ENCODE results near the gene NSUN3.
"Not testable (repeated sequence)": the region's sequence is repeated elsewhere in the genome, so short reads cannot be mapped to it uniquely, and the experiment has no call there.

NSUN3 gene

GRCh38 chr3:94069194-94069813 is 6.4 kb downstream of the NSUN3 start:
- no peak for DNase-seq

- DNase-seq = no peak
Measured at GRCh38 chr3:94070341-94070911, 7.6 kb downstream of the NSUN3 start.

- DNase-seq = no peak
Measured at GRCh38 chr3:94071713-94072284, 8.9 kb downstream of the NSUN3 start.

GRCh38 chr3:94076055-94076454 is 13.2 kb downstream of the NSUN3 start:
- no peak for DNase-seq

GRCh38 chr3:94080552-94080951 is 17.7 kb downstream of the NSUN3 start:
- DNase-seq = not testable (repeated sequence)

- no peak for DNase-seq
Measured at GRCh38 chr3:94081884-94082283, 19.0 kb downstream of the NSUN3 start.

GRCh38 chr3:94082391-94082937 is 19.6 kb downstream of the NSUN3 start:
- no peak for DNase-seq

- DNase-seq = no peak
Measured at GRCh38 chr3:94083261-94083660, 20.4 kb downstream of the NSUN3 start.

GRCh38 chr3:94089126-94089525 is 26.3 kb downstream of the NSUN3 start:
- no peak for DNase-seq

- peak; percentile 82 for DNase-seq
Measured at GRCh38 chr3:94092086-94092485, 29.2 kb downstream of the NSUN3 start.

- DNase-seq = no peak
Measured at GRCh38 chr3:94093151-94093550, 30.3 kb downstream of the NSUN3 start.

GRCh38 chr3:94095111-94095510 is 32.2 kb downstream of the NSUN3 start:
- no peak for DNase-seq

GRCh38 chr3:94098452-94098851 is 35.6 kb downstream of the NSUN3 start:
- DNase-seq = peak; percentile 68

GRCh38 chr3:94099311-94099710 is 36.5 kb downstream of the NSUN3 start:
- DNase-seq = no peak

GRCh38 chr3:94101860-94102259 is 39.0 kb downstream of the NSUN3 start:
- peak; percentile 23 for DNase-seq

GRCh38 chr3:94106268-94106667 is 43.4 kb downstream of the NSUN3 start:
- DNase-seq = no peak

GRCh38 chr3:94110232-94110631 is 47.4 kb downstream of the NSUN3 start:
- DNase-seq = not testable (repeated sequence)

- no peak for DNase-seq
Measured at GRCh38 chr3:94110854-94111253, 48.0 kb downstream of the NSUN3 start.

GRCh38 chr3:94114666-94115065 is 51.8 kb downstream of the NSUN3 start:
- no peak for DNase-seq

GRCh38 chr3:94115482-94115881 is 52.6 kb downstream of the NSUN3 start:
- DNase-seq = no peak

- peak; percentile 79 for DNase-seq
Measured at GRCh38 chr3:94117729-94118128, 54.9 kb downstream of the NSUN3 start.

GRCh38 chr3:94118390-94118789 is 55.5 kb downstream of the NSUN3 start:
- DNase-seq = peak; percentile 42

- no peak for DNase-seq
Measured at GRCh38 chr3:94121161-94121560, 58.3 kb downstream of the NSUN3 start.

- DNase-seq = no peak
Measured at GRCh38 chr3:94127115-94127514, 64.3 kb downstream of the NSUN3 start.

Measured in MV-4-11 (cell line).